Measurements from ENCODE around the gene RAD51D.

The RAD51D gene

DNA sequence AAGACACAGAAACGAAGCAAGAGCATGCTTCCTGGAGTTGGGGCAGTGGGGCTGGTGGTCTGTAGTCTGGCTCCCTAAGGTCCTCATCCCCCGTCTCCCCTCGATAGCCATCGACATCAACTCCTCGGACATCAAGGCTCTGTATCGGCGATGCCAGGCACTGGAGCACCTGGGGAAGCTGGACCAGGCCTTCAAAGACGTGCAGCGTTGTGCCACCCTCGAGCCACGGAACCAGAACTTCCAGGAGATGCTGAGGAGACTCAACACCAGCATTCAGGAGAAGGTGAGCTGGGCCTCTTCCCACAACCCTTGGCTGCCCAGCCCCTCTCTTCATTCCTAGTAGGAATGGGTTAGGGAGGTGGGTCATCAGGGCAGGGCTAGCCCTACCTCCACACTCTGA, 30.3 kb upstream of the RAD51D start:
- ATAC-seq (ENCODE audit: insufficient read depth, low read depth) = no peak
- Histone ChIP-seq H3K27ac (ENCODE audit: low read length) (no peak overlapping the region), H3K27me3 (ENCODE audit: insufficient read depth, low read length, poor library complexity) (peaks cover 6% of the 10 kb centered on the region), H2AFZ (ENCODE audit: low read depth, low read length) (no peak overlapping the region), H3K9ac (ENCODE audit: low read depth, low read length) (no peak overlapping the region), H4K20me1 (ENCODE audit: insufficient read depth, low read length) (peaks cover 3% of the 10 kb centered on the region; the same call in 1 of the 2 replicates), H3K4me2 (ENCODE audit: insufficient read depth, low read length) (no peak overlapping the region), H3K4me1 (ENCODE audit: insufficient read depth, low read length) (no peaks in the 10 kb centered on the region), H3K9me3 (ENCODE audit: insufficient read depth, low read length, severe bottlenecking) (no peaks in the 10 kb centered on the region), H3K36me3 (ENCODE audit: insufficient read depth, low read length) (no peaks in the 10 kb centered on the region), H3K79me2 (ENCODE audit: insufficient read depth, low read length) (no peaks in the 10 kb centered on the region), H3K4me3 (ENCODE audit: low read depth in 1 of 2, low read length in 2 of 2) (no peak overlapping the region)
- DNase-seq = no peak
- TF ChIP-seq EZH2 (IDR thresholded peaks at IDR 0.05; ENCODE audit: borderline replicate concordance, low read depth, low read length, severe bottlenecking) = no peak
- TF ChIP-seq, protein P1, sequence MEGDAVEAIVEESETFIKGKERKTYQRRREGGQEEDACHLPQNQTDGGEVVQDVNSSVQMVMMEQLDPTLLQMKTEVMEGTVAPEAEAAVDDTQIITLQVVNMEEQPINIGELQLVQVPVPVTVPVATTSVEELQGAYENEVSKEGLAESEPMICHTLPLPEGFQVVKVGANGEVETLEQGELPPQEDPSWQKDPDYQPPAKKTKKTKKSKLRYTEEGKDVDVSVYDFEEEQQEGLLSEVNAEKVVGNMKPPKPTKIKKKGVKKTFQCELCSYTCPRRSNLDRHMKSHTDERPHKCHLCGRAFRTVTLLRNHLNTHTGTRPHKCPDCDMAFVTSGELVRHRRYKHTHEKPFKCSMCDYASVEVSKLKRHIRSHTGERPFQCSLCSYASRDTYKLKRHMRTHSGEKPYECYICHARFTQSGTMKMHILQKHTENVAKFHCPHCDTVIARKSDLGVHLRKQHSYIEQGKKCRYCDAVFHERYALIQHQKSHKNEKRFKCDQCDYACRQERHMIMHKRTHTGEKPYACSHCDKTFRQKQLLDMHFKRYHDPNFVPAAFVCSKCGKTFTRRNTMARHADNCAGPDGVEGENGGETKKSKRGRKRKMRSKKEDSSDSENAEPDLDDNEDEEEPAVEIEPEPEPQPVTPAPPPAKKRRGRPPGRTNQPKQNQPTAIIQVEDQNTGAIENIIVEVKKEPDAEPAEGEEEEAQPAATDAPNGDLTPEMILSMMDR (IDR thresholded peaks at IDR 0.05; ENCODE audit: borderline replicate concordance, extremely low read depth, low read length, poor library complexity, severe bottlenecking) = no peak

DNA sequence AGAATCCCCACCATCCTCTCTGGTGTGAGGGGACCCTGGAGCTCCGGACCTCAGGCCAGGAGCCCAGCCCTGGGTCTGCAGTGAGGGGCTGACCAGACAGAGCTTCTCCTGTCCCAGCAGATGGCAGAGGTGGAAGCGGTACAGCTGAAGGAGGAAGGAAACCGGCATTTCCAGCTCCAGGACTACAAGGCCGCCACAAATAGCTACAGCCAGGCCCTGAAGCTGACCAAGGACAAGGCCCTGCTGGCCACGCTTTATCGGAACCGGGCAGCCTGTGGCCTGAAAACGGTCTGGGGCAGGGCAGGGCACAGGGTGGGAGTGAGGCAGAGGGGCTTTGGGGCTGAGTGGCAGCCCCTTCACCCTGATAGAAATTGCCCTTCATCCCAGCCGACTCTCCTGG, 28.5 kb upstream of the RAD51D start:
- Histone ChIP-seq H3K79me2 (ENCODE audit: insufficient read depth, low read length) (no peaks in the 10 kb centered on the region), H3K27ac (ENCODE audit: low read length) (no peak overlapping the region), H3K4me3 (ENCODE audit: low read depth in 1 of 2, low read length in 2 of 2) (no peak overlapping the region), H3K27me3 (ENCODE audit: insufficient read depth, low read length, poor library complexity) (peaks cover 3% of the 10 kb centered on the region), H3K9me3 (ENCODE audit: insufficient read depth, low read length, severe bottlenecking) (no peaks in the 10 kb centered on the region), H3K36me3 (ENCODE audit: insufficient read depth, low read length) (no peaks in the 10 kb centered on the region), H3K4me1 (ENCODE audit: insufficient read depth, low read length) (no peaks in the 10 kb centered on the region), H2AFZ (ENCODE audit: low read depth, low read length) (no peak overlapping the region), H3K9ac (ENCODE audit: low read depth, low read length) (no peak overlapping the region), H4K20me1 (ENCODE audit: insufficient read depth, low read length) (peaks cover 3% of the 10 kb centered on the region; the same call in 1 of the 2 replicates), H3K4me2 (ENCODE audit: insufficient read depth, low read length) (no peak overlapping the region)
- ATAC-seq (ENCODE audit: insufficient read depth, low read depth) (no peak), DNase-seq (no peak)
- TF ChIP-seq EZH2 (IDR thresholded peaks at IDR 0.05; ENCODE audit: borderline replicate concordance, low read depth, low read length, severe bottlenecking) = no peak
- TF ChIP-seq, protein P1 (IDR thresholded peaks at IDR 0.05; ENCODE audit: borderline replicate concordance, extremely low read depth, low read length, poor library complexity, severe bottlenecking) = no peak

DNA sequence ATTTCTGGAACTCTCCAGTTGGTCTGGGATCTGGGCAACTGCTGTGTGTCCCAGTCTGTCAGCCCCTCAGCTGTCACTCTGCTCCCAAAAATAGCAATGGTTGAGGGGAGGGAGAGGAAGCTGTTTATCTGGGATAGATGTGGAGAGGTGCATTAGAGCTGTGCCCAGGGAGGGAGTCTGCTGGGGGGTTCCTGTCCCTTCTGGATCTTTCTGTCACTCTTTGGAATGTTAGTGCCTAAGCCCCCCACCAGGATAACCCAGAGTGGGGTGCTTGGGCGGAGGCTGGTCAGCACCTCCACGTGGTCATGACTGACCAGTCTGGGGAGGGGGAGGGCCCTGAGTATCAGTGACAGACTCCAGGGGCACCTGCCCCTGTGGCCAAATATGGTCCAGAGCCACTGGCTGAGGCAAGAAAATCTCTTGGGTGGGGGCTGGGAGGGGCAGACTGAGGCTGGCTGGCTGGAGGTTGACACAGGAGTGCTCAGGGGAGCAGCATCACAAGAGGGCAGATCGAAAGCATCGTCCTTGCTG, 27.8 kb upstream of the RAD51D start, which contains the start of gene UNC45B:
UNC45B (plus strand) TSS at position 443 of the 531 bp plus-strand sequence. CDS start 447 bp downstream, outside the sequence.
- no peaks in the 10 kb centered on the region for H3K36me3 ChIP-seq (ENCODE audit: insufficient read depth, low read length)
- H3K9ac ChIP-seq (ENCODE audit: low read depth, low read length) = no peak within 1 kb of the TSS
- no peak for ATAC-seq (ENCODE audit: insufficient read depth, low read depth)
- TF ChIP-seq EZH2 (IDR thresholded peaks at IDR 0.05; ENCODE audit: borderline replicate concordance, low read depth, low read length, severe bottlenecking) = no peak
- TF ChIP-seq, protein P1 (IDR thresholded peaks at IDR 0.05; ENCODE audit: borderline replicate concordance, extremely low read depth, low read length, poor library complexity, severe bottlenecking) = no peak
- no peaks in the 10 kb centered on the region for H3K9me3 ChIP-seq (ENCODE audit: insufficient read depth, low read length, severe bottlenecking)
- no peak within 1 kb of the TSS for H3K27ac ChIP-seq (ENCODE audit: low read length)
- H3K79me2 ChIP-seq (ENCODE audit: insufficient read depth, low read length) = no peaks in the 10 kb centered on the region
- H4K20me1 ChIP-seq (ENCODE audit: insufficient read depth, low read length) = peaks cover 3% of the 10 kb centered on the region; the same call in 1 of the 2 replicates
- peaks cover 3% of the 10 kb centered on the region for H3K27me3 ChIP-seq (ENCODE audit: insufficient read depth, low read length, poor library complexity)
- H3K4me2 ChIP-seq (ENCODE audit: insufficient read depth, low read length) = no peak within 1 kb of the TSS
- H3K4me3 ChIP-seq (ENCODE audit: low read depth in 1 of 2, low read length in 2 of 2) = no peak within 1 kb of the TSS
- no peak for DNase-seq
- peaks cover 3% of the 10 kb centered on the region for H3K4me1 ChIP-seq (ENCODE audit: insufficient read depth, low read length)
- H2AFZ ChIP-seq (ENCODE audit: low read depth, low read length) = no peak within 1 kb of the TSS

All from DND-41 (cell line).